T-helper 1 cell (primary cell): ENCODE data around the gene CTXND1.

Experiments
- DNase-seq, 5 donors: peaks; one replicate each; pipeline ENCODE4 v3.0.0-alpha.2; 2012 to 2020

The CTXND1 gene

DNA sequence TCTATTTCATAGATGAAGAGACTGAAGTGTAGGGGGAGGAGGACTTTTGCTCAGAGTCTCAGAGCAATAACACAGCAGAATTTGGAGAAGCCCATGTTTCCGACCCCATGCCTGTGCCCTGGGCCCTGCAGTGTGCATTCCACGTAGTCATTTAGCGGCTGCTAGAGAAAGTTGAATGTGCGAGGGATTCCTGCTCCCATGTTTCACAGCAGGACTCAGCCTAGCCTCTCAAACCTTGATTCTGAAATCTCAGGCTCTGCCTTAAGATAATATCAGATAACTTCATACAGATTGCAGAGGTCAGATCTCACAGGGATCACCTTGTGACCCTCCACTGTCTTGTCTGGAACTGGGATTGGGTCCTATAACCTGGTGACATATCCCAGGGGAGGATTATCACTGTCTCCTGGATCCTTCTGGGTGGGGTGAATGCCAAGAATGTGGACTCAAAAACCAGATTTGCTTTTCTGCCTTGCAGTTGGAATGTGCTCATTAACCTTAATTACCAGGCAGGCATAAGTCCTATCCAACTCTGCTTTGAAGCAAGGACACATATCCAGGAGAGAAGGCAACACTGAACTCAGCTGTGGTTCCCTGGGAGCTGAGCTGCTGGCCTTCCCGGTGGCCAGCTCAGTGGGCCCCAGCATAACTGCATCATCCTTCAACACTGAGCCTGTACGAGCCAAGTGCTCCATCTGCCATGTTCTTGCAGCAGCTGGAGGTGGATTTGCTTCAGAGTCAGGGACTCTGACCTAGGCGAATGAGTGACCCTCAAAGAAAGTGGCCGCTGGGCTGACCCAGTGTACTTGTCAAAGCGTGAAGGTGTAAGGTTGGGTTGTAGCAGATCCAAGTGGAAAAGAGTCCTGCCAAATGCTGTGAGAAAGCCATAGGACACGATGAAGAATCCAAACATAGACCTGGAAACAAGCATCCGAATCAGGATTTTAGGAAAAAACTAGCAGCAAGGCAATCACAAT is 43.0 kb downstream of the CTXND1 start:
- no peak for DNase-seq

DNA sequence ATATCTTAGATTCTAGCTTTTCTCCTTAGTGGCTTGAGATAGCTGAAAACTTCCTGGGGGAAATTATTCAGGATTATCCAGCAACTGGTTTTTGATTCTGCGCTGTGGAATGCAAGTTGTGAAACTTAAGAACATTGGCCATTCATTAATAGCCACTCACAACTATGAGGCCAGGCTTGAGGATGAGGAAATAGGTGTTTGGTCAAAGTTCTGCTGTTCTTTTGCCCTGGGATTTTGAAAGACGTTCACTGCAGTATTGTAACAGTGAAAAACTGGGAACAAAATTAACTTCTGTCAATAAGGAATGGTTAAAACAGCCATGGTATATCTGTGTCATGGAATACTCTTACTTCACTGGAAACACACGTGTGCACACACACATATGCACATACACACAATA is 44.1 kb downstream of the CTXND1 start:
- DNase-seq, result no peak

DNA sequence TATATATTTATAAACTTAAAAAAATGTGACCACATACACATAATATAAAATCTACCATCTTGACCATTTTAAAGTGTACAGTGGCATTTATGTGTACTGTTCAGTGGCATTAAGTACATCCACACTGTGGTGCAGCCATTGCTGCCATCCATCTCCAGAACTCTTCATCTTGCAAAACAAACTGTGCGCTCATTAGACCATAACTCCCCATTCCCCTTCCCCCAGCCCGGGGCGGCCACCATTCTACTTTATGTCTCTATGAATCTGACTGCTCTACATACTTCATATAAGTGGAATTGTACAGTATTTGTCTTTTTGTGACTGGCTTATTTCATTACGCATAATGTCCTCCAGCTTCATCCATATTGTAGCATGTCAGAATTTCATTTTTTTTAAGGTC is 47.8 kb downstream of the CTXND1 start:
- no peak for DNase-seq

DNA sequence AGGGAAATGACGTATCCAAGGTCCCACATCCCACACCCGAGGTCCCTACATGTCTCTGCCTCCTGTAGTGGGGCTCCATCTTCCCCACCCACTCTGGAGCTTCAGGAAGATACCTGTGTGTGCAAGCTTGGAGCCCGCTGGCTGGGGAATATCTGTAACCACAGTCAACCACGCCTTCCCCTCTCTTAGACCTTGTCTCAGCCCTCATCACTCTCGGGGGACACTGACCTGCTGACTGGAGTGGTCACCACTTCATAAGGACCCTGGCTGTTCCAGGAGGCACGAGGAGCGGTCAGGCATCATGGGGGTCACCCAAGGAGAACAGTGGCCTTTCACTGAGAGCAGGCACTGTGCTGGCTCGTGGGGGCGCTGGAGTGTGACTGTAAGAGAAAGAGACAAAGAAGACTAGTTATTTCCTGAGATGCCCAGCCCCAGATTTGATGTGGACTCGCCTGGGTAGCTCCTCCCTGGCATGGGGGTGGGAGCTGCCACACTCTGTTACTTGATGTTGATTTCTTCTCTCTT is 48.6 kb downstream of the CTXND1 start:
- DNase-seq, result no peak

DNA sequence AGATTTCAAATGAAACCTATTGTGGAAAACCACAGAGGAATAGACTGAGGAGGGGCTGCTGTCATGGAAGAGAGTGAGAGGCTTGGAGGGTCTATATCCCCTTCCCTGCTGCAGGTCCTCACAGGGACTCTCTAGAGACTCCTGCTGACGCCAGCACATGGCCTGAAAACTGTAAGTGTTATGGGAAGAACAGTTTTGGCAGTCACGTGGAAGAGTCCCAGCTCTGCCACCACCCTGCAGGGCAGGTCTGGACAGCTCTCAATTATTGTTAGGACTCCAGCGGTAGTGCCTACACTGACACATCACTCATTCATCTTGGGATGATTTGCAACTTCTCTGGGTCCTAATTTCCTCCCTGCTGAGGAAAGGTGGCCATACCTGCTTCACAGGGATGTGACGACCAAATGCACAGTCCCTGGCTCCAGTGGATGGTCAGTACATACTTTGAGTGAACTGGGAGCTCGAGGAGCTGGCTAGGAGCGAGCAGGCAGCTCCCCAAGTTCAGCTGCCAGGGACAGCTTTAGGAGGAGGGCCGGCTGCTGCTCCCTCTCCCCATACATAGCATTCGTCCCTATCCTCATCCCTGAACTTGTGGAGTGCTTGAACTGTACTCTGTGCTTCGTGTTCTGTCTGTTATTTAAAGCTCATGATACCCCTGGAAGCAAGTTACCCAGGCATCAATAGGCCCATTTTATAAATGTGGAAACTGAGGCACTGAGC is 49.2 kb downstream of the CTXND1 start:
- DNase-seq, result no peak

DNA sequence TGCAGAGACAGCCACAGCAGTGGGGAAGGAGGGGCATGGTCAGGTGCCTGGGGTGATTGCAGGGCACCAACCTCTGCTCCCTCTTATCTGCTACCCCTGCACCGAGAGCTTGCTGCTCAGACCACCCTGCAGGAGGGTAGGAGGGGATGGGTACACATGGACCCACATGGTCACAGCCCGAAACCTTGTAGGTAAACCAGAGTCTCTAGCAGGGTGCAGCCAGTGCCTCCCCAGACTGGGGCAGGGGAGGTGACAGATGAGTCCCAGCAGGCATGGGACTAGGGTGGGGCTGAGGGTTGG is 50.0 kb downstream of the CTXND1 start:
- no peak for DNase-seq

DNA sequence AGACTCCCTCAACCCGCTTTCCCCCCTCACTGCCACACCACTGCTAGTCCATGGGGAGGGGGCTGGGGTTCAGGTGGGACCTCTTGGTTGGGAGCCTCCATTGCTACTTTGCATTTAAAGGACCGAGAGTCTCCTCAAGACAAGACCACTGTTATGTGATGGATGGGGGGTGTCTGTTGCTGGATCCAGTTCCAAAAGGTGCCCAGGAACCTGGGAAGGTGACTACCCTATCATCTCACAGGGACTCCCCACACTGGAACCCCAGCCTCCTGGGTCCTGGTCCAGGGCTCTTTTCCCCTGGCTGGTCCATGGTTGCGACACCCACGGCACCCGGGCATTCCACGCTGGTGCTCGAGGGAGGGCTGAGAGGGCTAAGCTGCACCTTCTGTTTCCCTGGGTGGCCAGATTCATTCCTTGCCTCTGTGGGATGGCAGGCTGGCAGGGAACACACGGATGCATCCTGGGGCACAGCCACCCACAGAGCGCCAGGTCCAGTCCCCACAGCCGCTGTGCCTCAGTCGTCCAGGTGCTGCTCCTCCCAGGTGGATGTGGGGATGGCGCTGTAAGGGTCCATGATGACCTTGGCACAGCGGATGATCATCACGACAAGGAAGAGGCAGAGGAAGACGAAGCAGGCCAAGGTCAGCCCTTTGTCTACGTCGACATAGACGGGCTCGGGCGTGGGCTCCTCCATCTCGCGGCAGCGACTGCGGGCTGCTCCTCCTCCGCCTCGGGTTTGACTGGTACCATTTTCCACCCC is 50.6 kb downstream of the CTXND1 start:
- DNase-seq, result no peak

DNA sequence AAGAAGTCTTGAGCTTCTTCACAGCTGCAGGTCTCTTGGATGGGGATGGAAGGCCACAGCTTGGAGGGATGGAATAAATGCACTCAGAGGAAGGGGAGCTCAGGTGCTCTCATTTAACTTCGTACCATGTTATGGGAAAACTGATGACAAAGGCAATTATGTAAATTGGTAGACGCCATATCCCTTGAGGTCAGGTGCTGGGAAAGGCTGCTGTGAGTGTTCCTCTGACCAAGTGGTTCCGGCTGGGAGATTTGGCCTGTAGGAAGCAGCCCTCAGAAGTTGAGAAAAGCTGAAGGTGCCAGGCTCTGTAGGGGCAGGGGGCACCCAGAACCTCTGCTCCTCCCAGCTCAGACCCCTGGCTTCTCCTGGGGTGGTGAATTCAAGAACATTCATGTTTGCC is 52.1 kb downstream of the CTXND1 start:
- no peak for DNase-seq

DNA sequence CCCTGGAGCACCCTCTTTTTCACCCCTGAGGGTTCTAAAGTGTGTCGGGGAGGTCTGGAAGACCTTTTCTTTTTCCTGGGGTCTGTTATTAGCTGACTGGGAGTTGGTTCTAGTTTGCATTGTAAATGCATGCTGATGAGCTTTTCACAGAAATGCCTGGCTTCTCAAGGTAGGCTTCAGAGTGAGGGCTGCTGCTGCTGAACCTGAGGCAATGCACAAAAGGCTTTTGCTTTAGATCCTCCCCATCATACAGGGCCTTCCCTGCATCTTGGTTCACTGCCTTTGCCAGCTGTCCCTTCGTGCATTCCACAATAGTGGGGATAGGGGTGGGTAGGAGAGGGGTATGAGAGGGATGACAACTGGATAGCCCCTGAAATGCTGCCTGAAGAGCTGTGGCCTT is 52.6 kb downstream of the CTXND1 start:
- DNase-seq, result no peak

DNA sequence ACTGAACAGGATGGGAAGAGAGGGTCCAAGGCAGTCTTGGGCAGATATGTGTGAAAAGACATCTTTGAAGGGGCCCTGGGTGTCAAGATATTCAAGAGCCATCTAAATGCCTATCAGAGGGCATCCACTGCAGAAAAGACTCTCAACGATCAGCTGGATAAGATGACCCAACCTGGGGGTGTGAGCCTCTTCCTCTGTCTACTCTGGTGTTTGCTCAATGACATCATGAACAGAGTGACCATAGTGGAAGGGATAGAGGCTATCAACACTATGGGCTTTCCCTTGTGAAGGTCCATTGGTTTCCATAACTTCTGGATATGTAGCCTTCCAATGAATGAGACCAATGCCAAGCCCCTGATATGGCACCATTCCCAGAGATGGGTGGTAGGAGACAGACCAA is 57.1 kb downstream of the CTXND1 start:
- DNase-seq, result no peak

DNA sequence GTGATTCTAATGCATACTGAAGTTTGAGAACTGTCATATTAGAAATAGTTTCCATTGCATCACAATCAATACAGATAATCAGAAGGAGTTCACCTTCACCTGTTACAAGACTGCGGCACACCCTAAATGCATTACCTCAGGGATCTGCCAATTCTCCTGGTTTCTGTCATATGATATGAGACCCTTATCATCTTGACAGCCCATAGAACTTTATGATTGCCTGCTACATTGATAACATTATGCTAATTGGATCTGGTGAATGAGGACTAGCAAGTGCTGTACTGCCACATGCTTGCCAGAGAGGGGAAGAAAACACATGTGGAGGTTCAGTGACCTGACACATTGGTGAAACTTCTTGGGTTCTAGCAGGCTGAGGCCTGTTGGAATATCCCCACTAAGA is 57.8 kb downstream of the CTXND1 start:
- DNase-seq, result no peak

DNA sequence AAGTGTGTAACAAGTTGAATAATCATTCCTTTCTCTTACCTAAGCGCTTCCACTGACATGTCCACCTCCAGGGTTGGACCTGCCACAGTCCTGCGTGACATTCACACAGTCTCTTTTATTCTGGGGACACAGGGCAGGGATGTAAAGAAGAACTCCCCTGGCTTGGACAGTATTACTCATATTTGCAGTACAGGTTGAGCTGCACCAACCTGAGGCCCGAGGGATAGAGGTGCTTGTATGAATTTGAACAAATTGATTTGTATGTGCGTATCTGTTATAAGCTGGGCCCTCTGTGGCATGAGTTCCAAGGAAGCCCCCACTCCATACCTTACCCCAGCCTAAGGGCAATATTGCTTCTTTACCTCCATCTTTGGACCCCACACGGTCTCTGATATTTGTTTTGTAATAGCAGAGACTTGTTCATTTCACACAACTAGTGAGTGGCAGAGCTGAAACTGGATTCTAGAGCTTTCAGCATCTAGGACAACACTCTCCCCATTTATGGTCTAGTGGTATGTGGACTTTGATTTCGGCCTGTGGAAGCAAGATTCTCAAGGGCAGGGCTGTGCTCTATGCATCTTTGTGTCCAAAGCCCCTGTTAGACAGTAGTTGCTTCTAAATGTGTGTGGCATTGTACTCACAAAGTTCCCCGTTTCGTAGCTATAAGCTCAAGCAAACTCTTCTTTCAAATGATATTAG is 60.0 kb downstream of the CTXND1 start:
- DNase-seq, result no peak

DNA sequence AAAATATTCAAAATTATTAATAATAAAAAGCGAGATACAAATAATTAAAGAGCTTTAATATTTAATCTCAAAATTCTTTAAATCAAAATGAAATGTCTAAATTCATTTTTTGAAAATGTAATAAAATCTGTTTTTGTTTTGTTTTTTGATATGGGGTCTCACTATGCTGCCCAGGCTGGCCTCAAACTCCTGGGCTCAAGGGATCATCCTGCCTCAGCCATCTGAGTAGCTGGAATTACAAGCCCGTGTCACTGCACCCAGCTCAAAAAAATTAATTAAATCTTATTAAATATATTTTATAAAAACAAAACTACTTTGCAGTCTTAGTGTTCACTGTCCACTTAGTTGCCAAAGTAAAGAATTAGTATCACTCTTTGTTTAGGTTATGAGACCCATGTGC is 60.8 kb downstream of the CTXND1 start:
- no peak for DNase-seq

DNA sequence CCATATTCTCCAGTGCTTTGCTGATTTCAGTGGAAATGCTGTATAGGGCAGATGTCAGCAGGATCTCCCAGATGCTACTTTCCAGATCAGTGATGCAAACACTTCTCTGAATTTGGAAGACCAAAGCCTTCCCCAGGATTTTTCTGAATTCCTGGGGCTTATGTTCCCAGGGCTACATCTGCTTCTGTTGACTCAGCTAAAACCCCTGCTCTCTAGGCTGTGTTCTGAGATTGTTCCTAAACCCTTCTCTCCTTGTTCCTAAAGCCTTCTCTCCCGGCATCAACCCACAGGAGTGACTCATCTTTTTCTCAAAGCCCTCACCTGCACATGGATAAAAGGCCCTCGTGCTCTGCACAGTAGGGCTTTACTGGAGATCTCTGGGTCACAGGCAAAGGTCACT is 63.8 kb downstream of the CTXND1 start:
- no peak for DNase-seq

DNA sequence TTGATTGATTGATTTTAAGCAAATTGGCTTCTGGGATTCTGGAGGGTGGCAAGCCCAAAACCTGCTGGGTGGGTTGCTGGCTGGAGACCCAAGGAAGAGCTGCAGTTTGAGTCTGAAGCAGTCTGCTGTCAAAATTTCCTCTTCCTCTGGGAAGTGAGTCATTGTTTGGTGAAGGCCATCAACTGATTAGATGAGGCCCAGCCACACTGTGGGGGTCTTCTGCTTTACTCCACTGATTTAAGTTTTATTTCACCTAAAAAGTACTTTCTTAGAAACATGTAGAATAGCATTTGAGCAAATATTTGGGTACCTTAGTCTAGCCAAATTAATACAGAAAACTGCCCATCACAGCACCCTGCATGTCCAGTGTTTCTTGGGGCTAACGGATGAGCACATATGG is 65.4 kb downstream of the CTXND1 start:
- DNase-seq, result no peak

DNA sequence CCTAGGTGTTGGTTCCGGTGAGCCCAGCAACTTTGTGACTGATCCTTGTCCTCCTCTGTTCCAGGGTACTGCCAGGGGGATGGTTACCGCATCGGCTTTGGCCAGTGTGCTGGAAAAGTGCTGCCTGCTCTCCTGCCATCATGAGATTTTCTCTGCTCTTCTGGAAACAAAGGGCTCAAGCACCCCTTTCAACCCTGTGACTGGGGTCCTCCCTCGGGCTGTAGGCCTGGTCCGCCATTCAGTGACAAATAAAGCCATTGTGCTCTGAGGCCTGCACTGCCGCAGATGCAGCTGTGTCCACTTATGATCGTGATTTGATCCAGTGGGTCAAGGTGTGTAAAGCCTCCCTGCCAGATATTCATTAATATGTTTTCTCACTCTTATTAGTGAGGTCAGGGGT is 65.9 kb downstream of the CTXND1 start:
- DNase-seq, result no peak

DNA sequence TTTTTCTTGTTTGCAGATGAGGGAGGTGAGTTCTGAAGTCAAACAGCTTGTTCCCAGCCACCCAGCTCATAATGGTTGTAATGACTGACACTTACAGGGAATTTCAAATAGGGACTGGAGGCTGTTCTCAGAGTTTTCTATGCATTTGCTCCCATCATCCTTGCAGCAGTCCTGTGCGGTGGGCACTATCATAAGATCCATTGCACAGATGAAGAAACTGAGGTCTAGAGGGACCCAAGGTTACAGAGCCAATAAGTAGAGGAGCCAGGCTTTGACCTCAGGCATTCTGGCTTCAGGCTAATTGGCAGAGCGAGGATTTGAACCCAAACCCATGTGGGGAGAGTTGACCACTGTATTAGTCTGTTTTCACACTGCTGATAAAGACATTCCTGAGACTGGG is 66.9 kb downstream of the CTXND1 start:
- no peak for DNase-seq

DNA sequence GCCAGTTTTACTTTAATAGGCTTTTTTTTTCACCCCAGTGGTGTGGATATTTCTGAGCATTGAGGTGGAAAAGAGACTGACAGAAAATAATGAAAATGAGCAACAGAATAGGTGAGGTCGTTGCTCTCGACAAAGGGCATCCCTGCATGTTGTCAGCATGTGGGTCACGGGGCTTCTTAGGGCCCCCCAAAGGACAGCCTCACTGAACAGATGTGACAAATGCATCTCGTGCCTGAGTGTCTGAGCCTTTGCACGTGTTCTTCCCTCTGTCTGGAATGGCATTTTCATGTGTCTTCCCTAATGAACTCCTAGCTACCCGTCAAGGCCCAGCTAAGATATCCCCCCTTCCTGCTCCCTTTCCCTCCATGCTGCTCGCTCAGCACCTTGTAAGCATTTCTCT is 67.5 kb downstream of the CTXND1 start:
- no peak for DNase-seq

DNA sequence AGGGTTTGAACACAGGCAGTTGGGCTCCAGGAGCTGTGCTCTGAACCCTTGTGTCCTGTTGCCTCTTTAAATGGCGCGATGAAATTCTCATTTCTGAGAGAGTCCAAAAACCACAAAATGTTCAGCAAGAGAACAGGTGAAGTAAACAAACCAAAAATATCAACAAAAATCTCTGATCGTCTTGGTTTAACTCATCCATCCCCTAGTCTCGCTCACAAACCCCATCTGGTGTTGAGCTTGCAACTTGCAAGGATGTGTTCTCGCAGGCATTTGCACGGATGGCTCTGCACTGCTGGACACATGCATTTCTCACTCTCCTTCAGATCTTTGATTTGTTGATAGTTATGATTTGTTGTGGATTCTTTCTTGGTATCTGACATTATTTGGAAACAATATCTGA is 68.1 kb downstream of the CTXND1 start:
- DNase-seq, result no peak

DNA sequence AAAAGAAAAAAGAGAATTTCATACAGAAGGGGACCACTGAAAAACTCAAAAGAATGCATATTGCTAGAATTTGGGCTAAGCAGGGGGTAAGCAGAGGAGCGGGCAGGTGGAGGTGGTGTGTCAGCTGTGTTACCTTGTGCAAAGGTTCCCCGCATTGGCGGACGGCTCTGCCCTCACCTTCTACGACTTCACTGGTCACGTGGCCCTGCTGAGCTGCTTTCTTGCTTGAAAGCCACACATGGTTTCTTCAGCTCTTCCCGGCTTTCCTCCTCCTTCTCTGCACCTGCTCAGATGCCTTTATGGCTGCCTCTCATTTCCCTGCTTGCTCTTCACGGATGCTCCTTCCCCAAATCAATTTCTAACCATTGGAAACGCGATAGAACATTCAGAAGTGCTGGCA is 68.7 kb downstream of the CTXND1 start:
- DNase-seq, result no peak

DNA sequence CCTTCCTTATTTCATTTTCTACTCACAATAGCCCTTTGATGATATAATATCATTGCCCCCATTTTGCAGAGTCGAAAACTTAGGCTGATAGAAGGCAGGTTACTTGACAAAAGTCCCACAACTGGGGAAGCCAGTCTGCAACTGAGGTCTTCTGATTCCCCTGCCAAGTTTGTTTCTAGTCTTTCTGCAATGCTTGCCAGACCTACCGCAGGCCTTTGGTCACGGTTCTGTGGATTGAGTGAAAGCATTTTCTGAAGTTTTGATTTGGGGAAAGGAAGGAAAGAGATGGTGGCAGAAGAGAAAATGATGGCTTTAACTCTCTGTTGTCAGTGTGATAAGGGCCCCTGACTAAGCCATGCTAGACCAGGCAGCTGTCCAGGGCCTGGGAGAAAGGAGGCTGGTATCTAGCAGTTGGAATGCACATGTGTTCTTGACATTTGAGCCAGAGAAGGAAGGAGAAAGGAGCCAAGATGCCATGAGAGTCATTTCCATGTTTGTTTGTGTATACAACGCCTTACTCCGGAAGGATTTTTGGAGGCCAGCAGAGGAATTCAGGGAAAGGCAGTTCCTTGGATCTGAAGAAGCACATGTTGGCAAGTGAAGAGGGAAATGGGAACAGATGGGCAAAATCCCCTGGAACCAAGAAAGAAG is 69.3 kb downstream of the CTXND1 start:
- no peak for DNase-seq

DNA sequence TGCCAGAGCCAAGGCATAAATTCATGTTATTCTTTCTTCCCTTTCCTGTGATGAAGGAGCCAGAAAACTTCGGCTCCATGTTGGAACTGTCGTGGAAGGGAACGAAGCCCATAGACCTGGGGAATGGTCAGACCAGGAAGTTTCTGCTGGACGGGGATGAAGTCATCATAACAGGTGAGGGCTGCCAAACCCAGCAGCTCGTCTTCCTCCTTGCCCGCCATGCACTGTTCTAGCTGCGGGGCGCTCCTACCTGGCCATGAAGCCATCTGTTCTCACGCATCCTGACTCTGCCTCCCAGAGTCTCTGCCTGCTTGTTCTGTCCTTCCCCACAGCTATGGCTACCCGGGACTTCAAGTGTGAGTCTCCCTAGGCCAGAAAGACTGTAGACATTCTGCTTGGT is 71.0 kb downstream of the CTXND1 start:
- no peak for DNase-seq
